ENCODE results near the gene MS4A10.

The MS4A10 gene

DNA sequence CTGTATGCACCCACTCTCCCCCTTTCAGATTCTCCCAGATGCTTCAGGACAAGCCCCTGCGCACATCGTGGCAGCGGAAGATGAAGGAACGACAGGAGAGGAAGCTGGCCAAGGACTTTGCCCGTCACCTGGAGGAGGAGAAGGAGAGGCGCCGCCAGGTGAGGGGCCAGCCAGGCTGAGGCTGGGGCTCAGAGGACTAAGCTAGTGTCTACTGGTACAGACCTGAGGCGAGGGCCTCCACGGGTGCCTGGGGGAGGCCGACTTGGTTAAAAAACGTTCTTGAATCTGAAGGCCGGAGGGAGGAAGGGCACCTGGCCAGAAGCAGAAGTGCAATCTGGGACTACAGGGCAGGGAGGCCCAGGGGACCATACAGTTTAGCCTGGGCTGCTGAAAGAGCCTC, 62.8 kb downstream of the MS4A10 start:
- H3K4me3 ChIP-seq (ENCODE audit: low read depth in 1 of 2, low read length in 1 of 2), result no peak overlapping the region

DNA sequence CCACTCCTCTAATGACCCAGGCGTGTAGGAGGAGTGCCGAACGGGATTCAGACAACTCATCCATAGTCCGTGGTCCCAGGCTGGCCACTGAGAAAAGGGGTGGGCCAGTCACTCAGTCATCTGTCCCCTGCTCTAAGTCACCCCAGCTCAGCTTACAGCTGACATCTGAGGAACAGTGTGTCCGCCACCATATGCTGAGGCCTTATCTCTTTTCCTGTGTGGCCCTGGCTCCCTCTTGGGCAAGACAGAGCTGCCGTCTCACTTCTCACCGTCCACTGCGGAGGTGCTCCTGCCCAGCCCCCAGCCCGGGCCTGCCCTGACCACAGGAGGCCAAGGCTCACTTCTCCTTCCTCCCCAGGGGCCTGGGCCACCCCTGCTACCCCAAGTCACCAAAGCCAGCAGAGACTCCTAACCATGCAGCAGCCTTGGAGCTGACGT, 63.6 kb downstream of the MS4A10 start:
- Histone ChIP-seq H3K9me3 (no peaks in the 10 kb centered on the region), H3K36me3 (no peaks in the 10 kb centered on the region)

More for the DNA sequence above, 62.8 kb downstream of the MS4A10 start:
- TF ChIP-seq, protein P1, sequence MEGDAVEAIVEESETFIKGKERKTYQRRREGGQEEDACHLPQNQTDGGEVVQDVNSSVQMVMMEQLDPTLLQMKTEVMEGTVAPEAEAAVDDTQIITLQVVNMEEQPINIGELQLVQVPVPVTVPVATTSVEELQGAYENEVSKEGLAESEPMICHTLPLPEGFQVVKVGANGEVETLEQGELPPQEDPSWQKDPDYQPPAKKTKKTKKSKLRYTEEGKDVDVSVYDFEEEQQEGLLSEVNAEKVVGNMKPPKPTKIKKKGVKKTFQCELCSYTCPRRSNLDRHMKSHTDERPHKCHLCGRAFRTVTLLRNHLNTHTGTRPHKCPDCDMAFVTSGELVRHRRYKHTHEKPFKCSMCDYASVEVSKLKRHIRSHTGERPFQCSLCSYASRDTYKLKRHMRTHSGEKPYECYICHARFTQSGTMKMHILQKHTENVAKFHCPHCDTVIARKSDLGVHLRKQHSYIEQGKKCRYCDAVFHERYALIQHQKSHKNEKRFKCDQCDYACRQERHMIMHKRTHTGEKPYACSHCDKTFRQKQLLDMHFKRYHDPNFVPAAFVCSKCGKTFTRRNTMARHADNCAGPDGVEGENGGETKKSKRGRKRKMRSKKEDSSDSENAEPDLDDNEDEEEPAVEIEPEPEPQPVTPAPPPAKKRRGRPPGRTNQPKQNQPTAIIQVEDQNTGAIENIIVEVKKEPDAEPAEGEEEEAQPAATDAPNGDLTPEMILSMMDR (IDR thresholded peaks at IDR 0.05), result no peak
- Histone ChIP-seq H3K27ac (no peak overlapping the region), H3K9me3 (no peaks in the 10 kb centered on the region), H3K4me1 (ENCODE audit: control insufficient read depth in 1 of 2, insufficient read depth in 1 of 2, low read depth in 1 of 2, low read length in 1 of 2) (peaks cover under 1 to 4% of the 10 kb centered on the region in 2 experiments), H3K36me3 (no peaks in the 10 kb centered on the region), H3K27me3 (no peaks in the 10 kb centered on the region)

DNA sequence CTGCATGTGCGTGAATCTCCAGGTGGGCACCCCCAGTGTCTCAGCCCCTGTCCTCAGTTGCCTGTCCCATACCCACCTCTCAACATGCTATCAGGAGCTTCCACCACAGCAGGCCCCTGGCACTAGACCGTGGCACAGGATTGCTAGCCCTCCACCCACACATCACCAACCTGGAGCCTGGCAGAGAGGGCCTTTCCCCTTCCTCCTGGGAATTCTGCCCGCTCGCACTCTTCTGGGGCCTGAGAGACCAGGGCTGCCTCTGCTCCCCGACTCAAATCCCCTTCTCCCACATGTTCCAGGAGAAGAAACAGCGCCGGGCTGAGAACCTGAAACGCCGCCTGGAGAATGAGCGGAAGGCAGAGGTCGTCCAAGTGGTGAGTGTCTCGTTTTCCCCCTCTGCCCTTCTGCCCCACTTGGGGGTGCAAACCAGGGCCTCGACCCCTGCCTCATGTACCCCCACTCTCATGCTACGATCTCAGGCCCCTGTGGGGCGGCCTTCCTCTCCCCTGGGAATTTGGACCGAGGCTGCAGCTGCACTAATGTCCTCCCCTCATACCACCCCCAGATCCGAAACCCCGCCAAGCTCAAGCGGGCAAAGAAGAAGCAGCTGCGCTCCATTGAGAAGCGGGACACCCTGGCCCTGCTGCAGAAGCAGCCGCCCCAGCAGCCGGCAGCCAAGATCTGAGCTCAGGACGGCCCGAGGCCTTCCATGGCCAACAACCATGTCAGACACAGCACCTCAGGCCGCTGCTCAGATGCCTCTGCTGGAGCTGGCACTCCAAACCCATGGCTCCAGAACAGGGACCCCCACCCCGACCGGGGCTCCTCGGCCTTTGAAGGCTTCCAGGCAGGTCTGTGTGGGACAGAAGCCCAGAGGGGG, 64.7 kb downstream of the MS4A10 start:
- Histone ChIP-seq H3K9me3 (no peaks in the 10 kb centered on the region), H3K36me3 (no peaks in the 10 kb centered on the region), H3K4me1 (ENCODE audit: control insufficient read depth in 1 of 2, insufficient read depth in 1 of 2, low read depth in 1 of 2, low read length in 1 of 2) (peaks cover 0 to 4% of the 10 kb centered on the region in 2 experiments), H3K4me3 (ENCODE audit: low read depth in 1 of 2, low read length in 1 of 2) (no peak overlapping the region), H3K27ac (no peak overlapping the region), H3K27me3 (peaks cover 13% of the 10 kb centered on the region)
- TF ChIP-seq, protein P1 (IDR thresholded peaks at IDR 0.05), result no peak

More for the DNA sequence above, 63.6 kb downstream of the MS4A10 start:
- Histone ChIP-seq H3K4me1 (ENCODE audit: control insufficient read depth in 1 of 2, insufficient read depth in 1 of 2, low read depth in 1 of 2, low read length in 1 of 2) (peaks cover 0 to 4% of the 10 kb centered on the region in 2 experiments), H3K27me3 (peaks cover 2% of the 10 kb centered on the region), H3K4me3 (ENCODE audit: low read depth in 1 of 2, low read length in 1 of 2) (no peak overlapping the region), H3K27ac (no peak overlapping the region)
- TF ChIP-seq, protein P1 (IDR thresholded peaks at IDR 0.05), result no peak

All from neutrophil (primary cell).